Esophagus (tissue), 2 donors: Measurements from ENCODE around the gene GPR32. TPM values are rescaled to one million over a fixed set of nuclear protein-coding genes. Genes with fewer than 3 reads are reported as not detected.
"Not testable (repeated sequence)": the region's sequence is repeated elsewhere in the genome, so short reads cannot be mapped to it uniquely, and the experiment has no call there.

Experiments used
- H3K27ac ChIP-seq, 2 donors: one replicate each; pipeline ENCODE4 v1.5.1; 2013; ENCODE audit warnings: low read depth in 2 of 2, mild to moderate bottlenecking in 2 of 2, inconsistent platforms in 1 of 2, low read length in 1 of 2, moderate library complexity in 1 of 2
- H3K27me3 ChIP-seq, 2 donors: one replicate each; pipeline ENCODE4 v1.6.1; 2013; ENCODE audit warnings: low read length in 2 of 2, control low read depth in 1 of 2, mild to moderate bottlenecking in 1 of 2; ENCODE audit not compliant: insufficient read depth in 2 of 2, control insufficient read depth in 1 of 2
- H3K36me3 ChIP-seq, 2 donors: one replicate each; pipeline ENCODE4 v1.6.1; 2013; ENCODE audit warnings: low read length in 1 of 2; ENCODE audit not compliant: control insufficient read depth in 2 of 2, insufficient read depth in 2 of 2
- H3K4me1 ChIP-seq, 2 donors: one replicate each; pipeline ENCODE4 v1.6.1; 2013; ENCODE audit warnings: low read length in 1 of 2; ENCODE audit not compliant: control insufficient read depth in 2 of 2, insufficient read depth in 2 of 2
- H3K4me3 ChIP-seq, 2 donors: one replicate each; pipeline ENCODE4 v1.5.1; 2013; ENCODE audit warnings: low read length in 2 of 2, mild to moderate bottlenecking in 2 of 2, low read depth in 1 of 2, moderate library complexity in 1 of 2
- H3K9me3 ChIP-seq, 2 donors: one replicate each; pipeline ENCODE4 v1.6.1; 2013; ENCODE audit warnings: mild to moderate bottlenecking in 2 of 2, low read depth in 1 of 2, low read length in 1 of 2, moderate library complexity in 1 of 2; ENCODE audit not compliant: control insufficient read depth in 2 of 2, insufficient read depth in 1 of 2
- WGBS, 2 donors: extraction: QIAGEN DNeasy Blood & Tissue Kit; methylation state at CpG; one replicate each; pipeline ENCODE4 v1.1.7; 2013; 5-methylcytosine and 5-hydroxymethylcytosine counted together
- polyA plus RNA-seq, 2 donors: library from polyadenylated mRNA; stranded (reverse); fragments of 200-250 nt; gene quantifications; one replicate each; pipeline ENCODE4 v1.2.3, GENCODE V29; 2013
- donor health status: healthy with polysubstance abuse.
- donor health status: Bipolar disorder and iron deficiency.

GPR32 gene
- polyA plus RNA-seq, 2 donors, result not detected

DNA sequence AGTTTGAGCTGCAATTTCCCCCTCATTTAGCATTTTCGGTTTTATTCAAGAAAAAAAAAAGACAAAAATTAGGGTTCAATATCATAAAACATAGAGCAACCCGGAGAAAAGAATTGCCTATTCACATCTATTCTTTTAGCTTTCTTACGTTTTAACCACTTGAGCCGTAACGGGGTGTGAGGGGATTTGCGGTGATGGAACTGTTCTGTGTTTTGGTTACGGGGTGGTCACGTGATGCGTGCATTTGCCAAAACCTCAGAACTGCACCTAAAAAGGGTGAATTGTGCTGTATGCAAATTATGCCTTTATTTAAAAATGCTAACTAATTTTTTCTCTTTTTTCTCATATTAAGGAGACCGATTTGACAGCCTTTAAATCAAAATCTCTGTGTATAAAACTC is 25.0 kb upstream of the GPR32 start:
- Histone ChIP-seq H3K36me3 (no peaks in the 10 kb centered on the region), H3K27ac (no peak overlapping the region), H3K27me3 (no peaks in the 10 kb centered on the region), H3K9me3 (no peaks in the 10 kb centered on the region), H3K4me1 (no peaks in the 10 kb centered on the region), H3K4me3 (no peak overlapping the region)
- 69 to 73% methylated on average over 10 of the region's 10 CpGs for WGBS, 2 donors

GRCh38 chr19:50747141-50747540 is 23.1 kb upstream of the GPR32 start:
- H3K36me3 ChIP-seq, H3K4me3 ChIP-seq, H3K27me3 ChIP-seq, H3K9me3 ChIP-seq, H3K4me1 ChIP-seq, H3K27ac ChIP-seq: not testable (repeated sequence)
- 85 to 88% methylated on average over 14 of the region's 14 CpGs for WGBS, 2 donors

GRCh38 chr19:50749490-50749889 is 20.8 kb upstream of the GPR32 start:
- no peak overlapping the region for H3K4me3 ChIP-seq
- H3K27me3 ChIP-seq, result no peaks in the 10 kb centered on the region
- no peaks in the 10 kb centered on the region for H3K36me3 ChIP-seq
- WGBS, 2 donors, result 55 to 62% methylated on average over 6 of the region's 6 CpGs
- no peaks in the 10 kb centered on the region for H3K9me3 ChIP-seq
- H3K27ac ChIP-seq, result no peak overlapping the region
- H3K4me1 ChIP-seq, result no peaks in the 10 kb centered on the region

DNA sequence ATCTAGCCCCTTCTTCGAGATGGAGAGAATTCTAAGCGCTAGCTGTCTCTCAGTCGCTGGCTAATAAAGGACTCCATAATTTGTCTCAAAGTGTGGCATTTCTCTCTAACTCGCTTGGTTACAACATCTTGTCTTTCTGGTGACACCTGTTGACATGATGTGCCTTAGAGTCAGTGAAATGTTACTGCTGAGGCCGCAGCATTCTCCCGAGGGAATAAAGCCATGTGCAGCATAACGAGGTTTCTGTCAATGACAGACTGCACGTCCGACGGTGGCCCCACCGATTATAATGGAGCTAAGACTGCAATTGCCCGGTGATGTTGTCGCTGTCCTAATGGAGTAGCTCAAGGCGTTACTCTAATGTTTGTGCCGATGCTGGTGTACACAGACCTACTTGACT is 20.3 kb upstream of the GPR32 start:
- WGBS, 2 donors, result 48 to 51% methylated on average over 15 of the region's 15 CpGs
- H3K27ac ChIP-seq, result no peak overlapping the region
- H3K27me3 ChIP-seq, result no peaks in the 10 kb centered on the region
- H3K36me3 ChIP-seq, result no peaks in the 10 kb centered on the region
- H3K4me1 ChIP-seq, result no peaks in the 10 kb centered on the region
- H3K4me3 ChIP-seq, result no peak overlapping the region
- H3K9me3 ChIP-seq, result no peaks in the 10 kb centered on the region

GRCh38 chr19:50753879-50754278 is 16.4 kb upstream of the GPR32 start:
- WGBS, 2 donors, result 77 to 82% methylated on average over 4 of the region's 4 CpGs

GRCh38 chr19:50756244-50756643 is 14.0 kb upstream of the GPR32 start:
- H3K36me3 ChIP-seq, H3K27me3 ChIP-seq, H3K9me3 ChIP-seq, H3K4me1 ChIP-seq, H3K4me3 ChIP-seq, H3K27ac ChIP-seq: not testable (repeated sequence)
- 68 to 69% methylated on average over 8 of the region's 8 CpGs for WGBS, 2 donors

More at GRCh38 chr19:50753879-50754278, 16.4 kb upstream of the GPR32 start:
- Histone ChIP-seq H3K27ac (no peak overlapping the region), H3K4me1 (no peaks in the 10 kb centered on the region), H3K27me3 (no peaks in the 10 kb centered on the region), H3K9me3 (no peaks in the 10 kb centered on the region), H3K4me3 (no peak overlapping the region), H3K36me3 (no peaks in the 10 kb centered on the region)

GRCh38 chr19:50757624-50758023 is 12.6 kb upstream of the GPR32 start:
- WGBS, 2 donors, result 93% methylated on average over 3 of the region's 3 CpGs
- H3K9me3 ChIP-seq, H3K4me3 ChIP-seq, H3K4me1 ChIP-seq, H3K36me3 ChIP-seq, H3K27ac ChIP-seq, H3K27me3 ChIP-seq: not testable (repeated sequence)

GRCh38 chr19:50759076-50759475 is 11.2 kb upstream of the GPR32 start:
- H3K27ac ChIP-seq, H3K27me3 ChIP-seq, H3K9me3 ChIP-seq, H3K4me1 ChIP-seq, H3K36me3 ChIP-seq, H3K4me3 ChIP-seq: not testable (repeated sequence)
- WGBS, 2 donors, result 63 to 79% methylated on average over 15 to 18 of the region's 18 CpGs

- H3K27ac ChIP-seq, result no peak overlapping the region
- 68 to 73% methylated on average over 4 of the region's 4 CpGs for WGBS, 2 donors
- no peaks in the 10 kb centered on the region for H3K27me3 ChIP-seq
- H3K4me3 ChIP-seq, result no peak overlapping the region
- no peaks in the 10 kb centered on the region for H3K36me3 ChIP-seq
- H3K4me1 ChIP-seq, result no peaks in the 10 kb centered on the region
- no peaks in the 10 kb centered on the region for H3K9me3 ChIP-seq
Observed at GRCh38 chr19:50759886-50760285, 10.4 kb upstream of the GPR32 start.

DNA sequence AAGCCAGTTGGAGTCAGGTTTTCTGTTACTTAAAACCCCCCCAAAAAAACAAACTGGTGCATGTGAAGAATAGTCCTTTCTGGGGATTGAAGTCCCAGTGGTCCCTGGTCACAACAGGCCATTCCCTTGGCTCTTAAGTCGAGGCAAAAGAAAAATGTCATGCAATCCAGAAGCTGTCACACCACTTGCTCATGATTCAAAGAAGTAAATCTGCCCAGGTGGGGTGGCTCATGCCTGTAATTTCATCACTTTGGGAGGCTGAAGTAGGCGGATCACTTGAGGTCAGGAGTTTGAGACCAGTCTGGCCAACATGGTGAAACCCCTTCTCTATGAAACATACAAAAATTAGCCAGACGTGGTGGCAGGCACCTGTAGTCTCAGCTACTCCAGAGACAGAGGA is 8.8 kb upstream of the GPR32 start:
- H3K4me1 ChIP-seq, H3K27ac ChIP-seq, H3K36me3 ChIP-seq, H3K4me3 ChIP-seq, H3K9me3 ChIP-seq, H3K27me3 ChIP-seq: not testable (repeated sequence)
- WGBS, 2 donors, result 55 to 57% methylated on average over 3 of the region's 3 CpGs
